Progenitor cell of endocrine pancreas (in vitro differentiated cells): Measurements from ENCODE around the gene LPP. TPM values are rescaled to one million over a fixed set of nuclear protein-coding genes. Genes with fewer than 3 reads are reported as not detected.

Experiments
- DNase-seq: peaks from one replicate; pipeline ENCODE4 v3.0.0; 2021; ENCODE audit warnings: low spot score; ENCODE audit not compliant: unreplicated experiment
- H3K27ac Mint-ChIP-seq: 2 replicates; pipeline ENCODE4 v1.8.0; 2021; ENCODE audit warnings: mild to moderate bottlenecking, moderate library complexity, mixed read lengths
- H3K27me3 Mint-ChIP-seq: 2 replicates; pipeline ENCODE4 v1.8.0; 2021; ENCODE audit warnings: mixed read lengths
- H3K36me3 Mint-ChIP-seq: 2 replicates; pipeline ENCODE4 v1.8.0; 2022; ENCODE audit warnings: mixed read lengths; ENCODE audit not compliant: insufficient read depth
- H3K4me1 Mint-ChIP-seq: 2 replicates; pipeline ENCODE4 v1.8.0; 2021; ENCODE audit warnings: low read depth, mixed read lengths
- H3K4me3 Mint-ChIP-seq: 2 replicates; pipeline ENCODE4 v1.8.0; 2021; ENCODE audit warnings: low read depth, mild to moderate bottlenecking, moderate library complexity, mixed read lengths
- H3K9me3 Mint-ChIP-seq: 2 replicates; pipeline ENCODE4 v1.8.0; 2021; ENCODE audit warnings: low read depth, mixed read lengths
- total RNA-seq: library from RNA; stranded (reverse); gene quantifications from 2 replicates; pipeline ENCODE4 v1.2.1, GENCODE V29; 2021
- TF ChIP-seq, protein P1 (sequence below): fragments of 200-600 bp; sonication (generic); IDR thresholded peaks from one replicate; pipeline ENCODE4 v1.5.0; 2021; ENCODE audit warnings: antibody characterized with exemption, mild to moderate bottlenecking; ENCODE audit not compliant: unreplicated experiment

Gene LPP
- total RNA-seq, 1 donor from 2014 or later: 131 TPM

DNA sequence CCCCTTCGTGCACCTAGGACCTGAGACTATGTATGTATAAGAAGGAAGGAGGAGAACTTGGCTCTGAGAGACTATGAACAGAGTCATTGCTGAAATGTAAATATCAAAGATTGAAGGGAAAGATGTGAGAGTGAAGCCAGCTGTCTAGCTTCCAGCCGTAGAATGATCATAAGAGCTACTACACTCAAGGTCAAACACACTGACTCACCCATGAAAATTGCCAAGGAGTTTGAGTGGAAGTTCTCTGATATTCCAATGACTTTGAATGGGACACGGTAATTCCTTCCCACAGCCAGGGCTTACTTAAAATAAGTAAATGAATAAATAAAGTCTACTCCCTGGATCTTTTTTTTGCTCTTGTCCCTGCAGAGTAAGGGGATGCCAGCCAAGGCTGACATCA, 618.9 kb downstream of the LPP start:
- Mint-ChIP-seq H3K27ac (no peak overlapping the region), H3K9me3 (no peaks in the 10 kb centered on the region), H3K4me3 (no peak overlapping the region), H3K4me1 (peaks cover 3% of the 10 kb centered on the region), H3K27me3 (no peaks in the 10 kb centered on the region), H3K36me3 (no peaks in the 10 kb centered on the region)
- TF ChIP-seq, protein P1, sequence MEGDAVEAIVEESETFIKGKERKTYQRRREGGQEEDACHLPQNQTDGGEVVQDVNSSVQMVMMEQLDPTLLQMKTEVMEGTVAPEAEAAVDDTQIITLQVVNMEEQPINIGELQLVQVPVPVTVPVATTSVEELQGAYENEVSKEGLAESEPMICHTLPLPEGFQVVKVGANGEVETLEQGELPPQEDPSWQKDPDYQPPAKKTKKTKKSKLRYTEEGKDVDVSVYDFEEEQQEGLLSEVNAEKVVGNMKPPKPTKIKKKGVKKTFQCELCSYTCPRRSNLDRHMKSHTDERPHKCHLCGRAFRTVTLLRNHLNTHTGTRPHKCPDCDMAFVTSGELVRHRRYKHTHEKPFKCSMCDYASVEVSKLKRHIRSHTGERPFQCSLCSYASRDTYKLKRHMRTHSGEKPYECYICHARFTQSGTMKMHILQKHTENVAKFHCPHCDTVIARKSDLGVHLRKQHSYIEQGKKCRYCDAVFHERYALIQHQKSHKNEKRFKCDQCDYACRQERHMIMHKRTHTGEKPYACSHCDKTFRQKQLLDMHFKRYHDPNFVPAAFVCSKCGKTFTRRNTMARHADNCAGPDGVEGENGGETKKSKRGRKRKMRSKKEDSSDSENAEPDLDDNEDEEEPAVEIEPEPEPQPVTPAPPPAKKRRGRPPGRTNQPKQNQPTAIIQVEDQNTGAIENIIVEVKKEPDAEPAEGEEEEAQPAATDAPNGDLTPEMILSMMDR: no peak
- DNase-seq: no peak

DNA sequence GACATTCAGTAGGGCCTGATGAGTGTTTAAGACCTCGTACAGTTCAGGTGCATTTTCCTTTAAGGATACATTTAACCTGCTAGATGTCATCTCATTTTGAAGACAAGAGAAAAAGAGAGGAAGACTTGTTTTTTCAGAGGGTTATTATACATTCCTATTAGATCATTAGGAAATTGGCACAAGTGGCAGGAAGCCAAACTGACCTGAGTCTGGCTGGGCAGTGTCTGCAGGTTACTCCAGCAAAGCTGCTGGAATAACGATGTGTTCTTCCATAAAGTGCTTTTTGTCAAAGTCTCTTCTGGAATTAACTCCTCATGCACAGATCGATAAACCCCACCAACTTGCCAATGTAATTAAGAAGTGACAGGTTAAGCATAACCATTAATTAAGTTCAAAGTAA, 621.5 kb downstream of the LPP start:
- H3K36me3 Mint-ChIP-seq: no peaks in the 10 kb centered on the region
- H3K27me3 Mint-ChIP-seq: no peaks in the 10 kb centered on the region
- peaks cover 3% of the 10 kb centered on the region for H3K4me1 Mint-ChIP-seq
- DNase-seq: no peak
- H3K27ac Mint-ChIP-seq: no peak overlapping the region
- TF ChIP-seq, protein P1: no peak
- H3K9me3 Mint-ChIP-seq: no peaks in the 10 kb centered on the region
- no peak overlapping the region for H3K4me3 Mint-ChIP-seq

DNA sequence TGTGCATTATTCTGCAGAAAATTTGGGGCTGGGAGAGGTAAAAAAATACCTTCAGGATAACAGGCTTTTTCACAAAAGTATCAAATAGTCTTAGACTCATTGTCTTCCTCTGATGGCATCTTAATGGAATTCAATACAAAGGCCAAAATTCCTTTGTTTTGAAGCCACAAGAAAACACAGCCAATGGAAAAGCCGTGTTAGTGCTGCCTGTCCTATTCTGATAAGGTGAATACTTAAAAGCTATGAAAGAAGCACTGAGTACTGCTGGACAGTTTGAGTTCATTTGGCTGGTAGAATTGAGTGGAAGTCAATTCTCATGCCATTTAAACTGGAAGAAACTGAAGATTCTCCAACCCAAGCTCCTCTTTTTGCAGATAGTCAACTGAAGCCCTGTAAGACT, 622.5 kb downstream of the LPP start:
- no peaks in the 10 kb centered on the region for H3K27me3 Mint-ChIP-seq
- TF ChIP-seq, protein P1: no peak
- no peak overlapping the region for H3K27ac Mint-ChIP-seq
- H3K4me3 Mint-ChIP-seq: no peak overlapping the region
- DNase-seq: no peak
- H3K9me3 Mint-ChIP-seq: no peaks in the 10 kb centered on the region
- peaks cover 3% of the 10 kb centered on the region for H3K4me1 Mint-ChIP-seq
- H3K36me3 Mint-ChIP-seq: peaks cover 2% of the 10 kb centered on the region

DNA sequence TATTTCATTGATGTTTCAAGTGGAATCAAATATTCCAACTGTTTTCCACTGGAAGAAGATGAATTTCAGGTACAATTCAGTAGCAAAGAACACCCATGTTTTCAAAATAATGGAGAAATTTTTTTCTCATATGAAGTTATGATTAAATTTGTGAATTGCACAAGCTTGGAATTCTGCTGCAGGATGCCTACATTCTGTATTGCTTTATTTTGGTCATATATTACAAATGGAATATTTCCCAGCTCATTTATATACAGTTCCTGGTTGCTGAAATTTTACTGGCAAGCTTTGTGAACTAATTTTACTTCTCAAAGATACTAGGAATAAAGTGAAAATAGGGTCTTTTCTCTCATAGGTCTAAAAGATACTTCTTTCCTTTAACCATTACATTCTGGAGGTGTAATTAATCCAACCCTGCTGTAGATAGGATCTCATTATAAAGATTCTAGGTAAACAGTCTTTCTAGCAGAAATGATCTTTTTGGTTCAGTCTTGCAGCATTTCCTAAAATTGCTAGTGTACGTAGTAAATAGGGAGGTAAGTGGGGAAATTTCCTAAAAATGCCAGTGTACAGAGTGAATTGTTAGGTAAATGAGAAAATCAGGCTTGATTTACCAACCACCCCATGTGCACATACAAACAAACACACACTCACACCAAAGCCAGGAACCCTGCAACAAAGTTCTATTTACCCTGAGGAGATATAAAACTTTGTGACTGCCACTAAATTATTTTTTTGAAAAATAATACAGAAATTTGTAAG, 624.3 kb downstream of the LPP start:
- H3K27me3 Mint-ChIP-seq: no peaks in the 10 kb centered on the region
- H3K27ac Mint-ChIP-seq: no peak overlapping the region
- DNase-seq: no peak
- H3K9me3 Mint-ChIP-seq: no peaks in the 10 kb centered on the region
- peaks cover 6% of the 10 kb centered on the region for H3K36me3 Mint-ChIP-seq
- peaks cover 3% of the 10 kb centered on the region for H3K4me1 Mint-ChIP-seq
- TF ChIP-seq, protein P1: no peak
- H3K4me3 Mint-ChIP-seq: no peak overlapping the region

DNA sequence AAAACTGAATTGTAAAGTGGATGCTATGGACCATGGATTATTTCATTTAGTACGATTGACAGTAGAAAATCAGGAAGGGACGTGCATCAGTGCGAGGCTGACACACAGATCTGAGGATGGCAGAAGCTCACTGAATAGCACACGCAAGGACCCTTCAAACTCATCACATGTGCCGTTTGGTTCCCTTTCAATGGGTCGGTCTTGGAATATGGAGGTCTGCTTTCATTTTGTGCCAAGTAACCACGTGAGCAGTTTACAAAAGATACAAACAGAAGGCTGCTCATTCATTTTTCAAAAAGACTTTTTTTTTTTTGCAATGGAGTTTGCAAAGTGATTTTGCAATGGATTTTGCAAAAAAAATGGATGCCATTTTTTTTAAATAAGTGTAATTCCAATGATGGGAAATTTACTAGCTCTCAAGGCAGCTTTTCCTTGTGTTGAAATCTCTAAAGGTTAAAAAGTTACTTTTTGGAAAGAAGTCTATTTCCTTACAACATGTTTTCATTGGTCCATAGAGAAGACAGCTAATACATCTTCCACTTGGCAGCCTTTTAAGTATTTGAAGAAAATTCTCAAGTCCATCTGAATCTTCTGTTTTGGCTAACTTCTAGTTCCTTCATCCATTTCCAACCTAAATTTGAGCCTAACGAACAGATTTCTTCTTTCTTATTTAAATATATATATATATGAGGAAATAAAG, 625.5 kb downstream of the LPP start:
- H3K27me3 Mint-ChIP-seq: no peaks in the 10 kb centered on the region
- H3K36me3 Mint-ChIP-seq: peaks cover 7% of the 10 kb centered on the region
- TF ChIP-seq, protein P1: no peak
- no peak overlapping the region for H3K27ac Mint-ChIP-seq
- H3K4me1 Mint-ChIP-seq: peaks cover 3% of the 10 kb centered on the region
- DNase-seq: no peak
- no peak overlapping the region for H3K4me3 Mint-ChIP-seq
- H3K9me3 Mint-ChIP-seq: peaks cover 4% of the 10 kb centered on the region
